ENCODE measurements around the gene TM9SF2. TPM values are rescaled to one million over a fixed set of nuclear protein-coding genes. Genes with fewer than 3 reads are reported as not detected.
"Not testable (repeated sequence)": the region's sequence is repeated elsewhere in the genome, so short reads cannot be mapped to it uniquely, and the experiment has no call there.

Gene TM9SF2
- polyA plus RNA-seq, 2 of the 4 experiments (the other 2 are of a cell fraction): 58.8 to 114 TPM

GRCh38 chr13:99566125-99567083 lies 65.1 kb downstream of the TM9SF2 start:
- Histone ChIP-seq H3K4me2 (no peak overlapping the region), H3K4me1 (no peaks in the 10 kb centered on the region), H3K4me3 (no peak overlapping the region), H3K27ac (no peak overlapping the region), H3K9me3 (no peaks in the 10 kb centered on the region)
- 97% methylated on average over 29 of the region's 37 CpGs for WGBS (ENCODE audit: missing lambda C conversion rate)
- ChIA-PET POLR2A (interaction anchor here (0.7 kb wide), 2 partner anchors 12 to 53 kb away, joined by 3 to 4 read pairs; no protein-coding TSS in a partner anchor), CTCF (interaction anchor here (1.0 kb wide), 1 partner anchor 20 kb away, joined by 3 read pairs; no protein-coding TSS in a partner anchor)
- FAIRE-seq (no peak), DNase-seq (ENCODE audit: low read depth in 1 of 2, low spot score in 1 of 2) (no peak), ATAC-seq (no peak)
- TF ChIP-seq RCOR1 (IDR thresholded peaks at IDR 0.05; ENCODE audit: low read depth, low read length) (no peak), HOXB5 (CRISPR knock-in tag; IDR thresholded peaks at IDR 0.05) (no peak), NR3C1 (IDR thresholded peaks at IDR 0.05) (no peak), RAD21 (conservative IDR thresholded peaks at IDR 0.05 in 1 of 2, IDR thresholded peaks at IDR 0.05 in 1 of 2) (no peak), RNF2 (IDR thresholded peaks at IDR 0.05; ENCODE audit: borderline replicate concordance, low read depth) (no peak), CBX8 (IDR thresholded peaks at IDR 0.05) (no peak)
- TF ChIP-seq, protein P1, sequence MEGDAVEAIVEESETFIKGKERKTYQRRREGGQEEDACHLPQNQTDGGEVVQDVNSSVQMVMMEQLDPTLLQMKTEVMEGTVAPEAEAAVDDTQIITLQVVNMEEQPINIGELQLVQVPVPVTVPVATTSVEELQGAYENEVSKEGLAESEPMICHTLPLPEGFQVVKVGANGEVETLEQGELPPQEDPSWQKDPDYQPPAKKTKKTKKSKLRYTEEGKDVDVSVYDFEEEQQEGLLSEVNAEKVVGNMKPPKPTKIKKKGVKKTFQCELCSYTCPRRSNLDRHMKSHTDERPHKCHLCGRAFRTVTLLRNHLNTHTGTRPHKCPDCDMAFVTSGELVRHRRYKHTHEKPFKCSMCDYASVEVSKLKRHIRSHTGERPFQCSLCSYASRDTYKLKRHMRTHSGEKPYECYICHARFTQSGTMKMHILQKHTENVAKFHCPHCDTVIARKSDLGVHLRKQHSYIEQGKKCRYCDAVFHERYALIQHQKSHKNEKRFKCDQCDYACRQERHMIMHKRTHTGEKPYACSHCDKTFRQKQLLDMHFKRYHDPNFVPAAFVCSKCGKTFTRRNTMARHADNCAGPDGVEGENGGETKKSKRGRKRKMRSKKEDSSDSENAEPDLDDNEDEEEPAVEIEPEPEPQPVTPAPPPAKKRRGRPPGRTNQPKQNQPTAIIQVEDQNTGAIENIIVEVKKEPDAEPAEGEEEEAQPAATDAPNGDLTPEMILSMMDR (IDR thresholded peaks at IDR 0.05): no peak

DNA sequence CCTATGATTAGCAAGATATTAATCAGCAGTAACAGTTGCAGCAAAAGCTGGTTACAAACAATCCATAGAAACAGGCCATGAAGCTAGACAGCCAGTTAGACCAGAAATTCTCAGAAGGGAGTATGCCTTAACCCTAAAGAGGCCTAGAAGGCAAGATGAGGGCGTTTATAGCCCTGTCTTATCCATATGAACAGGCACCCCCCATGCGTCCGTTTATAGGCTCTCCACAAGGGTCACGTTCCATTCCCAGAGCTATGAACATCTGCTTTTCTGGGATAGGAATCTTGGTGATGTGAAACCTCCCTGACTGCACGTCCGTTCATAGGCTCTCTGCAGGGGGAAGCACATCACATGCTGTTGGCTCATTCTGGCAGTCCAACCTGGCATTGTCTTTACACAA lies 67.6 kb downstream of the TM9SF2 start:
- H3K27ac ChIP-seq; DNase-seq (ENCODE audit: low read depth in 1 of 2, low spot score in 1 of 2); H3K4me2 ChIP-seq; H3K4me1 ChIP-seq; FAIRE-seq; CTCF ChIA-PET; H3K4me3 ChIP-seq; ATAC-seq; H3K9me3 ChIP-seq; POLR2A ChIA-PET: not testable (repeated sequence)
- 83% methylated on average over 4 of the region's 6 CpGs for WGBS (ENCODE audit: missing lambda C conversion rate)

- FAIRE-seq (no peak), ATAC-seq (no peak; a peak in 1 of 6 replicates), DNase-seq (ENCODE audit: low read depth in 1 of 2, low spot score in 1 of 2) (no peak)
- Histone ChIP-seq H3K9me3 (no peaks in the 10 kb centered on the region), H3K4me1 (no peaks in the 10 kb centered on the region), H3K27ac (no peak overlapping the region), H3K4me2 (no peak overlapping the region), H3K4me3 (no peak overlapping the region)
- ChIA-PET POLR2A (no interaction called here), CTCF (no interaction called here)
- WGBS (ENCODE audit: missing lambda C conversion rate): 75% methylated on average over 8 of the region's 8 CpGs
- TF ChIP-seq ZSCAN20 (CRISPR knock-in tag; IDR thresholded peaks at IDR 0.05) (no peak), ZNF302 (CRISPR knock-in tag; IDR thresholded peaks at IDR 0.05) (no peak)
These were observed 70.9 kb downstream of the TM9SF2 start for GRCh38 chr13:99572131-99572530.

GRCh38 chr13:99572921-99573320 lies 71.6 kb downstream of the TM9SF2 start:
- H3K9me3 ChIP-seq: no peaks in the 10 kb centered on the region
- ATAC-seq: no peak
- 88% methylated on average over 13 of the region's 13 CpGs for WGBS (ENCODE audit: missing lambda C conversion rate)
- ChIA-PET POLR2A (no interaction called here), CTCF (interaction anchor here (1.2 kb wide), 1 partner anchor 14 kb away, joined by 3 read pairs; no protein-coding TSS in a partner anchor)
- no peaks in the 10 kb centered on the region for H3K4me1 ChIP-seq
- TF ChIP-seq RARB (CRISPR knock-in tag; IDR thresholded peaks at IDR 0.05) (no peak), POLR2AphosphoS2 (conservative IDR thresholded peaks at IDR 0.05; ENCODE audit: low read length) (no peak), CHD2 (IDR thresholded peaks at IDR 0.05; ENCODE audit: low read length, partially characterized antibody) (no peak), MAFK (IDR thresholded peaks at IDR 0.05; ENCODE audit: partially characterized antibody) (no peak), MYC (IDR thresholded peaks at IDR 0.05; ENCODE audit: borderline replicate concordance, low read length) (no peak), SMC3 (IDR thresholded peaks at IDR 0.05) (no peak)
- no peak overlapping the region for H3K27ac ChIP-seq
- H3K4me3 ChIP-seq: no peak overlapping the region
- no peak for FAIRE-seq
- no peak overlapping the region for H3K4me2 ChIP-seq
- no peak for DNase-seq (ENCODE audit: low read depth in 1 of 2, low spot score in 1 of 2)
